ENCODE data around the gene SLBP. TPM values are rescaled to one million over a fixed set of nuclear protein-coding genes. Genes with fewer than 3 reads are reported as not detected.

Gene SLBP
- total and polyA plus RNA-seq, 12 donors = 19.0 to 81.0 (median 38.1) TPM

GRCh38 chr4:1684506-1685234 lies 27.4 kb downstream of the SLBP start:
- intact Hi-C loops (cut with DNase I) = no loop called here

GRCh38 chr4:1683736-1684505 lies 28.2 kb downstream of the SLBP start, which contains the start of gene FAM53A:
FAM53A (minus strand) TSS chr4:1684313; CDS start chr4:1668741, 15,572 bp downstream.
- Histone ChIP-seq H3K36me3 (replicated peaks in 1 of 2) (no peaks in the 10 kb centered on the region), H3K4me3 (peak within 1 kb of the TSS in 3 of 4 donors; percentile 40 to 79 (median 52)), H3K27ac (peak within 1 kb of the TSS; percentile 6 to 83 (median 79)), H3K4me1 (replicated peaks in 1 of 2) (peaks cover 3 to 6% of the 10 kb centered on the region in 2 donors), H3K9me3 (replicated peaks in 1 of 3) (no peaks in the 10 kb centered on the region), H3K27me3 (no peaks in the 10 kb centered on the region)
- intact Hi-C loops (cut with DNase I) = no loop called here
- TF ChIP-seq POLR2A (IDR thresholded peaks at IDR 0.05) (peak in 1 of 2 donors; percentile 66), CTCF (IDR thresholded peaks at IDR 0.05) (peak in 1 of 6 experiments; percentile 6)
- WGBS, 4 donors = 0 to 1% (median 0%) methylated on average over 2 to 109 of the region's 118 CpGs
- DNase-seq = peak in 6 of 7 donors; percentile 33 to 94 (median 88)

More at GRCh38 chr4:1684506-1685234, 27.4 kb downstream of the SLBP start:
- WGBS, 4 donors = 27 to 57% (median 43%) methylated on average over 17 to 66 of the region's 66 CpGs
- no peak for TF ChIP-seq CTCF (IDR thresholded peaks at IDR 0.05)
- no peak for TF ChIP-seq POLR2A (IDR thresholded peaks at IDR 0.05)
- no peaks in the 10 kb centered on the region for H3K9me3 ChIP-seq (replicated peaks in 1 of 3)
- no peaks in the 10 kb centered on the region for H3K27me3 ChIP-seq
- peak overlapping the region in 2 of 4 donors; percentile 18 to 79 for H3K4me3 ChIP-seq
- peak in 4 of 7 donors; percentile 41 to 96 (median 94) for DNase-seq
- peak overlapping the region in 2 of 5 donors; percentile 54 to 82 for H3K27ac ChIP-seq
- H3K36me3 ChIP-seq (replicated peaks in 1 of 2) = no peaks in the 10 kb centered on the region
- peaks cover 3 to 6% of the 10 kb centered on the region in 2 donors for H3K4me1 ChIP-seq (replicated peaks in 1 of 2)

GRCh38 chr4:1683261-1683735 lies 28.8 kb downstream of the SLBP start:
- no peaks in the 10 kb centered on the region for H3K27me3 ChIP-seq
- 4 to 7% (median 5%) methylated on average over 13 of the region's 13 CpGs for WGBS, 4 donors
- peak overlapping the region; percentile 6 to 83 (median 79) for H3K27ac ChIP-seq
- intact Hi-C loops (cut with DNase I) = no loop called here
- no peaks in the 10 kb centered on the region for H3K36me3 ChIP-seq (replicated peaks in 1 of 2)
- H3K9me3 ChIP-seq (replicated peaks in 1 of 3) = no peaks in the 10 kb centered on the region
- peak overlapping the region in 3 of 4 donors; percentile 40 to 79 (median 52) for H3K4me3 ChIP-seq
- H3K4me1 ChIP-seq (replicated peaks in 1 of 2) = peaks cover 3 to 6% of the 10 kb centered on the region in 2 donors
- TF ChIP-seq POLR2A (IDR thresholded peaks at IDR 0.05) = peak in 1 of 2 donors; percentile 7
- TF ChIP-seq CTCF (IDR thresholded peaks at IDR 0.05) = no peak
- DNase-seq = peak in 6 of 7 donors; percentile 49 to 85 (median 70)

GRCh38 chr4:1682860-1683259 lies 29.3 kb downstream of the SLBP start:
- peak overlapping the region in 4 of 5 donors; percentile 71 to 83 (median 80) for H3K27ac ChIP-seq
- intact Hi-C loops (cut with DNase I) = no loop called here
- 85 to 89% (median 87%) methylated on average over 13 of the region's 13 CpGs for WGBS, 4 donors
- no peaks in the 10 kb centered on the region for H3K27me3 ChIP-seq
- H3K4me1 ChIP-seq (replicated peaks in 1 of 2) = peaks cover 3 to 6% of the 10 kb centered on the region in 2 donors
- TF ChIP-seq POLR2A (IDR thresholded peaks at IDR 0.05) (no peak), CTCF (IDR thresholded peaks at IDR 0.05) (no peak)
- DNase-seq = peak in 1 of 7 donors; percentile 33
- no peaks in the 10 kb centered on the region for H3K36me3 ChIP-seq (replicated peaks in 1 of 2)
- no peaks in the 10 kb centered on the region for H3K9me3 ChIP-seq (replicated peaks in 1 of 3)
- H3K4me3 ChIP-seq = peak overlapping the region in 1 of 4 donors; percentile 79

Measured in adrenal gland (tissue), 12 donors.